Measurements from ENCODE around the gene MYH9. TPM values are rescaled to one million over a fixed set of nuclear protein-coding genes. Genes with fewer than 3 reads are reported as not detected.

The MYH9 gene
- total RNA-seq, 4 donors from 2014 or later: 304 to 366 (median 322) TPM

- 47 to 53% methylated on average over 2 of the region's 2 CpGs for WGBS, 2 donors (ENCODE audit: low coverage in 1 of 2)
These were observed 152.8 kb downstream of the MYH9 start for GRCh38 chr22:36234919-36235318.

GRCh38 chr22:36234213-36234612 lies 153.6 kb downstream of the MYH9 start:
- no peak for TF ChIP-seq EP300 (IDR thresholded peaks at IDR 0.05)
- TF ChIP-seq POLR2AphosphoS5 (IDR thresholded peaks at IDR 0.05): no peak
- TF ChIP-seq CTCF (IDR thresholded peaks at IDR 0.05): no peak
- no peak for TF ChIP-seq POLR2A (IDR thresholded peaks at IDR 0.05)
- Histone ChIP-seq H3K9me3 (no peaks in the 10 kb centered on the region), H3K27ac (no peak overlapping the region), H3K27me3 (no peaks in the 10 kb centered on the region), H3K36me3 (peaks cover 0 to 47% of the 10 kb centered on the region in 2 donors), H3K4me1 (peaks cover 0 to 57% (median 28%) of the 10 kb centered on the region in 3 donors), H3K4me3 (no peak overlapping the region)
- ATAC-seq: no peak
- WGBS, 2 donors (ENCODE audit: low coverage in 1 of 2): 18 to 21% methylated on average over 2 of the region's 2 CpGs

More at GRCh38 chr22:36234919-36235318, 152.8 kb downstream of the MYH9 start:
- H3K27me3 ChIP-seq: no peaks in the 10 kb centered on the region
- TF ChIP-seq CTCF (IDR thresholded peaks at IDR 0.05): no peak
- TF ChIP-seq POLR2AphosphoS5 (IDR thresholded peaks at IDR 0.05): no peak
- H3K4me3 ChIP-seq: no peak overlapping the region
- peaks cover 0 to 40% of the 10 kb centered on the region in 2 donors for H3K36me3 ChIP-seq
- ATAC-seq: no peak
- no peaks in the 10 kb centered on the region for H3K9me3 ChIP-seq
- peaks cover 0 to 61% (median 31%) of the 10 kb centered on the region in 3 donors for H3K4me1 ChIP-seq
- no peak overlapping the region for H3K27ac ChIP-seq

DNA sequence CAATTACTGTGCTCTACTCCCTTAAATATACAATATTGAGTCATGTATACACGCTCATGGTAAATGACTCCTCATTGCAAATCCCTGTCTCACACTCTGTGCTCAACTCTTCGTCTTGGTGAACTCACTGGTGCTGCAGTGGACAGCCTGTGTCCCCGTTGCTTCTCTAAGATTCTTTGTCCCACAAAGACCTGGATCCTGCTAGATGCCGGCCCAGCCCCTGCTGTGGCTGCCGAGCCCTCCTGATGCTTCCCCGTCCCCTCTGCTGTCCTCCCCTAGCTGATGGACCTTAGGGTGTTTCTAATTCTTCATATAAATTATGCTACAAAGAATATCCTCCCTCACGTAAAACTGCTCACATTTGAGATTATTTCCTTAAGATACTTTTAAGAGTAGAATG lies 154.0 kb downstream of the MYH9 start:
- no peaks in the 10 kb centered on the region for H3K9me3 ChIP-seq
- 83 to 90% methylated on average over 7 of the region's 7 CpGs for WGBS, 2 donors (ENCODE audit: low coverage in 1 of 2)
- no peak for ATAC-seq
- TF ChIP-seq CTCF (IDR thresholded peaks at IDR 0.05): no peak
- no peak for TF ChIP-seq EP300 (IDR thresholded peaks at IDR 0.05)
- TF ChIP-seq POLR2AphosphoS5 (IDR thresholded peaks at IDR 0.05): no peak
- TF ChIP-seq POLR2A (IDR thresholded peaks at IDR 0.05): no peak
- peaks cover 0 to 51% of the 10 kb centered on the region in 2 donors for H3K36me3 ChIP-seq
- no peak overlapping the region for H3K4me3 ChIP-seq
- no peak overlapping the region for H3K27ac ChIP-seq
- peaks cover 0 to 55% (median 28%) of the 10 kb centered on the region in 3 donors for H3K4me1 ChIP-seq
- no peaks in the 10 kb centered on the region for H3K27me3 ChIP-seq

DNA sequence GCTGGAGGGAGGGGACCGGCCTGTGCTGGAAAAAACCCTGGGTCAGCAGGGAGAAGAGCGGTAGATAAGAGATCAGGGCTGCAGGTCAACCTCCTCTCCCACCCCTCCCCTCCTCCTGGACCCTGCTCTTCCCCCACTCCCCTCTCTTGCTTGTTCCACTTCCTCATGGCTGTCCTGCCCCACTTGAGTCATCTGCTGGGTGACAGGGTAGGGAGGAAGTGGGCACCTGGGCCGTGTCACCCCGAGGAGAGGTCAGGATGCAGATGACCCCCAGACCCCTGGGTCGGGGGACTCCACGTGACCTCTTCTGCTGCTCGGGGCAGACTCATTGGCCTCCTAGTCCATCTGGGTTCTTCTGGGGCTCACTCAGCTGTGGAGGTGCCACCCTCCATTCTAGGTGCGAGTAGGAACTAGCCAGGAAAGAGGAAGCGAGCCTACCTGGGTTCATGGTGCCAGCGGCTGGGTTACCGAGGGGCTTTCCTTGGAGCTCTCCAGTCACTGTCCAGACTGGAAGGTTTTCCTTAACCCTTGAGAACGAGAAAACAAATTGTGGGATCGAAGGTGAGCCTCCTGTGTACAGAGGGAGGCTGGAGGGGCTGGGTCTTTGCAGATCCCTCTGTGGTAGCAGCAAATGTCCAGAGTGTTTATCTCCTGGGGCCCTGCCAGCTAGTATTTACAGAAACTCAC lies 154.9 kb downstream of the MYH9 start:
- 67 to 80% methylated on average over 1 to 2 of the region's 13 CpGs for WGBS, 2 donors (ENCODE audit: low coverage in 1 of 2)
- Histone ChIP-seq H3K27me3 (no peaks in the 10 kb centered on the region), H3K4me1 (peaks cover 0 to 46% (median 26%) of the 10 kb centered on the region in 3 donors), H3K27ac (no peak overlapping the region), H3K9me3 (no peaks in the 10 kb centered on the region), H3K4me3 (no peak overlapping the region), H3K36me3 (peaks cover 0 to 60% of the 10 kb centered on the region in 2 donors)
- TF ChIP-seq CTCF (IDR thresholded peaks at IDR 0.05): no peak
- TF ChIP-seq POLR2AphosphoS5 (IDR thresholded peaks at IDR 0.05): no peak
- no peak for TF ChIP-seq EP300 (IDR thresholded peaks at IDR 0.05)
- TF ChIP-seq POLR2A (IDR thresholded peaks at IDR 0.05): no peak
- no peak for ATAC-seq

Small RNAs within 50 kb of the gene (small RNA-seq; reads per million reads assigned to genes)
- gene MIR6819: 0 to 0.25 (median 0) reads per million in 4 donors

Other genes with a start within 250 kb of the MYH9 start
- gene APOL3, start 227.2 kb downstream of the MYH9 start, total RNA-seq: 10 to 100 TPM; 35.5 to 80.5 (median 41.6) TPM
- 10 to 100 TPM in 1 of 4 donors, 1 to 10 TPM in 3; 1.1 to 18.8 (median 5.4) TPM for gene APOL4, start 186.2 kb downstream of the MYH9 start, total RNA-seq
- 10 to 100 TPM; 29.1 to 40.9 (median 35.0) TPM for gene APOL2, start 148.4 kb downstream of the MYH9 start, total RNA-seq
- gene APOL1, start 134.8 kb downstream of the MYH9 start, total RNA-seq: 10 to 100 TPM in 3 of 4 donors, 1 to 10 TPM in 1; 10.0 to 53.7 (median 26.0) TPM
- 10 to 100 TPM; 36.4 to 78.3 (median 63.4) TPM for gene TXN2, start 93.7 kb upstream of the MYH9 start, total RNA-seq
- gene FOXRED2, start 119.1 kb upstream of the MYH9 start, total RNA-seq: 1 to 10 TPM; 3.1 to 7.3 (median 4.6) TPM
- 100 to 1,000 TPM; 244 to 309 (median 271) TPM for gene EIF3D, start 141.2 kb upstream of the MYH9 start, total RNA-seq